HepG2 (cell line): ENCODE results near the gene LAX1. TPM values are rescaled to one million over a fixed set of nuclear protein-coding genes. Genes with fewer than 3 reads are reported as not detected.

Experiments
- ATAC-seq: fragments of 200-7000 bp; cut with Tn5 transposase; 3 replicates; pipeline ENCODE4 v1.9.1; 2020; ENCODE audit warnings: mild to moderate bottlenecking, moderate library complexity
- BruUV-seq: library from RNA; stranded (reverse); fragments of 400-500 nt; replicated peaks from 2 replicates; lab custom pipeline; 2021; lab: Mats Ljungman, UMichigan
- CTCF ChIA-PET: fragments of 300-600 bp; formaldehyde crosslinking; extraction: SDS; loops from one replicate; lab custom pipeline; 2021; ENCODE audit warnings: low total read pairs, inconsistent platforms, low intra/inter-chr PET ratio; lab: Yijun Ruan, JAX
- POLR2A ChIA-PET: fragments of 350-600 bp; sonication (Branson Sonifier 250); formaldehyde crosslinking; loops from one replicate; lab custom pipeline; 2020; ENCODE audit warnings: antibody characterized with exemption, inconsistent platforms; lab: Yijun Ruan, JAX
- DNase-seq: peaks from one replicate; pipeline ENCODE4 v3.0.0-alpha.2; 2015; ENCODE audit warnings: low spot score
- FAIRE-seq: peaks from 3 replicates; lab custom pipeline; 2011; peaks lifted over from hg19 to GRCh38; lab: Jason Lieb, UNC
- H2AFZ ChIP-seq: one replicate; pipeline ENCODE4 v1.6.1; 2011; ENCODE audit warnings: low read length, inconsistent platforms
- H3K27ac ChIP-seq: fragments of 300-600 bp; 3 replicates; pipeline ENCODE4 v1.8.0; 2011; ENCODE audit warnings: mixed run types, mild to moderate bottlenecking, mixed read lengths, low read length, inconsistent platforms; ENCODE audit not compliant: insufficient read depth; ENCODE audit errors: extremely low read length
- H3K27me3 ChIP-seq, 2 experiments: fragments of 200-600 bp in 1 of 2; 2 replicates in 1 of 2; 3 replicates in 1 of 2; pipeline versions ENCODE4 v1.6.0 to v1.8.0; 2011; ENCODE audit warnings: low read length in 2 of 2, mild to moderate bottlenecking in 2 of 2, moderate library complexity in 2 of 2, inconsistent platforms in 1 of 2; ENCODE audit not compliant: insufficient read depth in 2 of 2, control insufficient read depth in 1 of 2
- H3K36me3 ChIP-seq, 2 experiments: fragments of 200-600 bp in 1 of 2; replicated peaks in 1 of 2; 2 replicates in 1 of 2; 3 replicates in 1 of 2; pipeline versions ENCODE4 v1.5.1 to v1.8.0; 2011; ENCODE audit warnings: low read length in 2 of 2, inconsistent platforms in 1 of 2; ENCODE audit not compliant: insufficient read depth in 2 of 2, control insufficient read depth in 1 of 2
- H3K4me1 ChIP-seq: 2 replicates; pipeline ENCODE4 v1.5.1; 2012; ENCODE audit warnings: low read length, inconsistent platforms; ENCODE audit not compliant: insufficient read depth
- H3K4me2 ChIP-seq: 2 replicates; pipeline ENCODE4 v1.6.0; 2011; ENCODE audit warnings: low read depth, low read length, inconsistent platforms
- H3K4me3 ChIP-seq, 3 experiments: fragments of 200-600 bp in 1 of 3; sonication (generic), shearing (Covaris generic) in 1 of 3; replicated peaks in 1 of 3; 2 replicates each; pipeline ENCODE4 v1.5.1; 2011 to 2016; ENCODE audit warnings: low read length in 3 of 3, inconsistent platforms in 2 of 3, low read depth in 2 of 3, mild to moderate bottlenecking in 2 of 3, control low read depth in 1 of 3, mixed read lengths in 1 of 3; ENCODE audit not compliant: insufficient read depth in 1 of 3
- H3K79me2 ChIP-seq: one replicate; pipeline ENCODE4 v1.6.1; 2011; ENCODE audit warnings: low read length, inconsistent platforms; ENCODE audit not compliant: insufficient read depth
- H3K9ac ChIP-seq: 2 replicates; pipeline ENCODE4 v1.6.0; 2011; ENCODE audit warnings: mild to moderate bottlenecking, low read depth, low read length, inconsistent platforms; ENCODE audit not compliant: insufficient read depth
- H3K9me3 ChIP-seq: 2 replicates; pipeline ENCODE4 v1.5.1; 2012; ENCODE audit warnings: mild to moderate bottlenecking, low read length
- H4K20me1 ChIP-seq: 2 replicates; pipeline ENCODE4 v1.6.0; 2011; ENCODE audit warnings: inconsistent platforms, mild to moderate bottlenecking, low read length, moderate library complexity; ENCODE audit not compliant: insufficient read depth
- CHD4 ChIP-seq: fragments of 200-600 bp; sonication (generic); IDR thresholded peaks from 2 replicates; pipeline ENCODE4 v1.7.0; 2017; ENCODE audit warnings: mild to moderate bottlenecking, low read length, borderline replicate concordance
- MAFF ChIP-seq: IDR thresholded peaks from 2 replicates; pipeline ENCODE4 v1.6.1; 2011; ENCODE audit warnings: low read depth, low read length, improper control_type of control experiment
- MAFK ChIP-seq, 2 experiments: IDR thresholded peaks in 1 of 2; conservative IDR thresholded peaks in 1 of 2; 2 replicates each; pipeline ENCODE4 v1.6.1; 2011; ENCODE audit warnings: improper control_type of control experiment in 2 of 2, low read length in 2 of 2
- SP2 ChIP-seq: sonication (generic); formaldehyde crosslinking; IDR thresholded peaks from 2 replicates; pipeline ENCODE4 v1.5.1; 2020; ENCODE audit warnings: mild to moderate bottlenecking, missing genetic modification reagents
- ZBTB34 ChIP-seq: sonication (generic); formaldehyde crosslinking; IDR thresholded peaks from 2 replicates; pipeline ENCODE4 v1.8.0; 2022; ENCODE audit warnings: mild to moderate bottlenecking, missing genetic modification reagents
- ZNF280D ChIP-seq: sonication (generic); formaldehyde crosslinking; IDR thresholded peaks from 2 replicates; pipeline ENCODE4 v1.5.1; 2020; ENCODE audit warnings: mild to moderate bottlenecking, missing genetic modification reagents
- ZNF580 ChIP-seq: IDR thresholded peaks from 2 replicates; pipeline ENCODE4 v1.6.1; 2016; ENCODE audit warnings: low read depth, borderline replicate concordance
- ZNF616 ChIP-seq: sonication (generic); formaldehyde crosslinking; IDR thresholded peaks from 2 replicates; pipeline ENCODE4 v1.5.0; 2020; ENCODE audit warnings: low read depth, mild to moderate bottlenecking, missing genetic modification reagents
- ZNF891 ChIP-seq: sonication (generic); formaldehyde crosslinking; IDR thresholded peaks from 2 replicates; pipeline ENCODE4 v1.5.0; 2020; ENCODE audit warnings: mild to moderate bottlenecking, missing genetic modification reagents
- WGBS: methylation state at CpG from one replicate; pipeline ENCODE4 v1.1.6; 2017; ENCODE audit warnings: low lambda C conversion rate; 5-methylcytosine and 5-hydroxymethylcytosine counted together
- in situ Hi-C: cut with HindIII; loops from 2 replicates; pipeline ENCODE4 v1.10.0; 2017; ENCODE audit warnings: low pct_unique_long_range_greater_than_20kb; ENCODE audit not compliant: extremely low pct_ligation_motif_present
- intact Hi-C: fragments of 100-400 bp; cut with micrococcal nuclease; formaldehyde crosslinking; loops from one replicate; pipeline ENCODE4 v1.10.0; 2022; ENCODE audit not compliant: unreplicated experiment
- polyA plus RNA-seq, 8 experiments: library from polyadenylated mRNA; depleted of rRNA in 3 of 8; stranded (reverse) in 7 of 8; unstranded in 1 of 8; fragments of >200 nt; fragmentation: Illumina TruSeq in 4 of 8; extraction: Trizol in 4 of 8; gene quantifications; 2 replicates each; pipeline versions ENCODE4 v1.2.1 to v1.2.3, GENCODE V29; 2011 to 2016; ENCODE audit warnings: low read depth in 4 of 8, missing spikeins in 1 of 8, mixed read lengths in 1 of 8; ENCODE audit not compliant: insufficient read depth in 1 of 8
- total RNA-seq, 5 experiments: library from RNA; depleted of rRNA; stranded (reverse); fragments of >200 nt; fragmentation: Illumina TruSeq; extraction: Trizol; gene quantifications; 2 replicates each; pipeline ENCODE4 v1.2.3, GENCODE V29; 2016; ENCODE audit warnings: low read depth in 1 of 5

Gene LAX1
- total and polyA plus RNA-seq, 2 of the 13 experiments (the other 11 are each of a cell fraction or from before 2014, with no cell fraction given), result not detected

GRCh38 chr1:203765029-203765837, at the start of gene LAX1 (continued):
- TF ChIP-seq SP2 (CRISPR knock-in tag) (no peak), ZNF280D (no peak), ZBTB34 (no peak)

- Histone ChIP-seq H3K9ac (no peak overlapping the region), H3K27ac (no peak overlapping the region), H3K79me2 (no peaks in the 10 kb centered on the region), H2AFZ (no peak overlapping the region), H3K9me3 (no peaks in the 10 kb centered on the region), H3K4me3 (no peak overlapping the region), H4K20me1 (no peaks in the 10 kb centered on the region), H3K4me2 (no peak overlapping the region), H3K36me3 (peaks cover 1 to 16% of the 10 kb centered on the region in 2 experiments; a peak in 3 of 5 replicates), H3K27me3 (no peaks in the 10 kb centered on the region), H3K4me1 (peaks cover 11% of the 10 kb centered on the region)
- ChIA-PET POLR2A (no interaction called here), CTCF (no interaction called here)
- in situ Hi-C loops, result no loop called here
- 86% methylated on average over 3 of the region's 3 CpGs for WGBS
- DNase-seq (no peak), ATAC-seq (no peak), FAIRE-seq (no peak)
- TF ChIP-seq ZNF580 (CRISPR knock-in tag) (no peak), CHD4 (no peak), ZNF891 (CRISPR knock-in tag) (no peak), MAFK (conservative IDR thresholded peaks at IDR 0.05 in 1 of 2, IDR thresholded peaks at IDR 0.05 in 1 of 2; ENCODE audit: low read length in 2 of 2) (peak in 1 of 2 experiments; percentile 42; a peak in 3 of 4 replicates), ZNF616 (CRISPR knock-in tag) (no peak), MAFF (peak; percentile 45; the same call in 1 of the 2 replicates)
- intact Hi-C loops, result loop anchor here (10.0 kb wide), 1 partner anchor 1168 kb away; no protein-coding TSS in a partner anchor
- no TSS peak for BruUV-seq
These were observed 47.9 kb upstream of the LAX1 start for GRCh38 chr1:203717120-203717519.
